ENCODE results near the gene LENG8.
A peak's percentile ranks its signal among the peaks of the same experiment; 100 is the strongest.
"Not testable (repeated sequence)": the region's sequence is repeated elsewhere in the genome, so short reads cannot be mapped to it uniquely, and the experiment has no call there.

The LENG8 gene

DNA sequence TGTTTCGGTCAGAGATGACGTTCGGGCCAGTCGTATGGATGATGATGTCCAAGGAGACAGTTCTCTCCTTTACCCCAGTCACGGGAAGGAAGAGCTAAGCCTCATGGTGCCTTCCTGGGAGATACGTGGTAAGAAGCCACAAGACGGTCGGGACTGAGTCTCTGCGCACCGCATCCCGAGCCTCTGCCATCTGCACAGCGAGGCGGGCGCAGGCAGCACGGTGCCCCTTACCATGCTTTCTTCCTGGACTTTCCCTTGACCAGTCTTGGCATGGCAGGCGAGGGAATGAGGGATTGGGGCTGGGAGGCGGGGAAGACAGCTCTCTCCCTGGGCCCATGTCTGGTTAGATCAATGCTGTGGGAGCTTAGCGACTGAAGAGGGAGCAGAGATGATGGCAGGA is 43.6 kb downstream of the LENG8 start:
- Histone ChIP-seq H3K9me2 (replicated peaks; ENCODE audit: insufficient read depth, low read length) (no peaks in the 10 kb centered on the region), H3K9ac (ENCODE audit: low read length) (no peak overlapping the region), H2AFZ (ENCODE audit: low read length) (no peak overlapping the region), H3K4me1 (ENCODE audit: low read length) (no peaks in the 10 kb centered on the region), H3K27ac (ENCODE audit: low read length) (no peak overlapping the region), H3K9me3 (replicated peaks; ENCODE audit: insufficient read depth, low read length) (no peaks in the 10 kb centered on the region), H4K20me1 (ENCODE audit: insufficient read depth, low read length) (no peaks in the 10 kb centered on the region), H3K36me3 (replicated peaks; ENCODE audit: insufficient read depth, low read length) (no peaks in the 10 kb centered on the region), H3K27me3 (replicated peaks; ENCODE audit: insufficient read depth, low read length) (peaks cover 94% of the 10 kb centered on the region), H3F3A (ENCODE audit: insufficient read depth, low read length) (no peaks in the 10 kb centered on the region), H3K4me3 (ENCODE audit: low read length) (no peak overlapping the region), H3K79me2 (ENCODE audit: low read length) (no peaks in the 10 kb centered on the region), H3K4me2 (ENCODE audit: low read depth, low read length) (no peak overlapping the region)
- DNase-seq, result no peak
- no peak for TF ChIP-seq EZH2phosphoT487 (IDR thresholded peaks at IDR 0.05; ENCODE audit: low read length)
- TF ChIP-seq EZH2 (optimal IDR thresholded peaks at IDR 0.05; ENCODE audit: low read depth, low read length), result no peak
- TF ChIP-seq, protein P1, sequence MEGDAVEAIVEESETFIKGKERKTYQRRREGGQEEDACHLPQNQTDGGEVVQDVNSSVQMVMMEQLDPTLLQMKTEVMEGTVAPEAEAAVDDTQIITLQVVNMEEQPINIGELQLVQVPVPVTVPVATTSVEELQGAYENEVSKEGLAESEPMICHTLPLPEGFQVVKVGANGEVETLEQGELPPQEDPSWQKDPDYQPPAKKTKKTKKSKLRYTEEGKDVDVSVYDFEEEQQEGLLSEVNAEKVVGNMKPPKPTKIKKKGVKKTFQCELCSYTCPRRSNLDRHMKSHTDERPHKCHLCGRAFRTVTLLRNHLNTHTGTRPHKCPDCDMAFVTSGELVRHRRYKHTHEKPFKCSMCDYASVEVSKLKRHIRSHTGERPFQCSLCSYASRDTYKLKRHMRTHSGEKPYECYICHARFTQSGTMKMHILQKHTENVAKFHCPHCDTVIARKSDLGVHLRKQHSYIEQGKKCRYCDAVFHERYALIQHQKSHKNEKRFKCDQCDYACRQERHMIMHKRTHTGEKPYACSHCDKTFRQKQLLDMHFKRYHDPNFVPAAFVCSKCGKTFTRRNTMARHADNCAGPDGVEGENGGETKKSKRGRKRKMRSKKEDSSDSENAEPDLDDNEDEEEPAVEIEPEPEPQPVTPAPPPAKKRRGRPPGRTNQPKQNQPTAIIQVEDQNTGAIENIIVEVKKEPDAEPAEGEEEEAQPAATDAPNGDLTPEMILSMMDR (IDR thresholded peaks at IDR 0.05; ENCODE audit: low read length), result no peak

DNA sequence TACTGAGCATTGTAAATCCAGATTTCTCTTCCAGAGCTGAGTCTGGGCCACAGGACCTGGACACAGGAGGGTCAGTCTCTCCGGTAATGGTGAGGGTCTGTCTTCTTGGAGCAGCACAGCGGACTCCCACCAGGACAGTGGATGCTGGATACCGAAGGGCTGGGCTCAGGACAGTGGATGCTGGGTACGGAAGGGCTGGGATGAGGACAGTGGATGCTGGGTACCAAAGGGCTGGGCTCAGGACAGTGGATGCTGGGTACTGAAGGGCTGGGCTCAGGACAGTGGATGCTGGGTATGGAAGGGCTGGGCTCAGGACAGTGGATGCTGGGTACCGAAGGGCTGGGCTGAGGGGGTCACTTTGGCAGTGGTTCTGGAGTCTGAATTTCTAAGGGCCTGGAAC is 44.1 kb downstream of the LENG8 start:
- H3K79me2 ChIP-seq (ENCODE audit: low read length); H3K4me1 ChIP-seq (ENCODE audit: low read length); H3K9me2 ChIP-seq (replicated peaks; ENCODE audit: insufficient read depth, low read length); H3K36me3 ChIP-seq (replicated peaks; ENCODE audit: insufficient read depth, low read length); H3K9ac ChIP-seq (ENCODE audit: low read length); H2AFZ ChIP-seq (ENCODE audit: low read length); H4K20me1 ChIP-seq (ENCODE audit: insufficient read depth, low read length); H3K4me2 ChIP-seq (ENCODE audit: low read depth, low read length); H3K27ac ChIP-seq (ENCODE audit: low read length); H3K9me3 ChIP-seq (replicated peaks; ENCODE audit: insufficient read depth, low read length); DNase-seq; H3K4me3 ChIP-seq (ENCODE audit: low read length); H3F3A ChIP-seq (ENCODE audit: insufficient read depth, low read length): not testable (repeated sequence)
- peaks cover 92% of the 10 kb centered on the region for H3K27me3 ChIP-seq (replicated peaks; ENCODE audit: insufficient read depth, low read length)

DNA sequence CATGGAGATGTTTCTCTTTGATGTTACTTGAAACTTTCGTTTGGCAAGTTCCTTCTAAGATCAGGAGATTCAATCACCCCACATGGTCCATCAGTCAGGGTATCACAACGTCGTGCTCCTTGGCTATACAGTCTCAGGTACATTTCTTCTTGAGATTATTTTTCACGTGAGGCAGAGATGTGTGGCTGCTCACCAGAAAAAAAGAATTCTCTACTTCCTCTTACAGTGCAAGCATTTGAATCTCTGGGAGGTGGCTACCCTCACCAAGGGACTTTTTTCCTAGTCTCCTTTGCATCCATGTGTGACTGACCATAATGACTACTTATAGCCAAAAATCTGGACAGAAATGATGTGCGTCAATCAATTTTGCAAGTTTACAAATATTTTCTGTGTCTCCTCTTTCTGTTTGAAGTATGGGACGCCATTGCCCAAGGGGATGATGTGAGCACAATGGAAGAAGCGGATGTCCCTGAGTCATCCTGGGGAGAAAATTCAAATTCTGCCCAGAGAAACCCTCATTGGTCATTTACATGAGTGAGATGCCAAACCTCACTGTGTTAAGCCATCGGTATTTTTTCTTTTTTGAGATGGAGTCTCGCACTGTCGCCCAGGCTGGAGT is 45.1 kb downstream of the LENG8 start:
- H3K79me2 ChIP-seq (ENCODE audit: low read length), result no peaks in the 10 kb centered on the region
- H3K27me3 ChIP-seq (replicated peaks; ENCODE audit: insufficient read depth, low read length), result peaks cover 88% of the 10 kb centered on the region
- no peak overlapping the region for H3K4me2 ChIP-seq (ENCODE audit: low read depth, low read length)
- no peak overlapping the region for H3K4me3 ChIP-seq (ENCODE audit: low read length)
- DNase-seq, result no peak
- H3K36me3 ChIP-seq (replicated peaks; ENCODE audit: insufficient read depth, low read length), result no peaks in the 10 kb centered on the region
- no peak overlapping the region for H3K9ac ChIP-seq (ENCODE audit: low read length)
- no peaks in the 10 kb centered on the region for H4K20me1 ChIP-seq (ENCODE audit: insufficient read depth, low read length)
- H3K9me2 ChIP-seq (replicated peaks; ENCODE audit: insufficient read depth, low read length), result no peaks in the 10 kb centered on the region
- TF ChIP-seq EZH2 (optimal IDR thresholded peaks at IDR 0.05; ENCODE audit: low read depth, low read length) (no peak), EZH2phosphoT487 (IDR thresholded peaks at IDR 0.05; ENCODE audit: low read length) (no peak)
- no peaks in the 10 kb centered on the region for H3K4me1 ChIP-seq (ENCODE audit: low read length)
- no peaks in the 10 kb centered on the region for H3F3A ChIP-seq (ENCODE audit: insufficient read depth, low read length)
- H2AFZ ChIP-seq (ENCODE audit: low read length), result no peak overlapping the region
- H3K9me3 ChIP-seq (replicated peaks; ENCODE audit: insufficient read depth, low read length), result no peaks in the 10 kb centered on the region
- H3K27ac ChIP-seq (ENCODE audit: low read length), result no peak overlapping the region

DNA sequence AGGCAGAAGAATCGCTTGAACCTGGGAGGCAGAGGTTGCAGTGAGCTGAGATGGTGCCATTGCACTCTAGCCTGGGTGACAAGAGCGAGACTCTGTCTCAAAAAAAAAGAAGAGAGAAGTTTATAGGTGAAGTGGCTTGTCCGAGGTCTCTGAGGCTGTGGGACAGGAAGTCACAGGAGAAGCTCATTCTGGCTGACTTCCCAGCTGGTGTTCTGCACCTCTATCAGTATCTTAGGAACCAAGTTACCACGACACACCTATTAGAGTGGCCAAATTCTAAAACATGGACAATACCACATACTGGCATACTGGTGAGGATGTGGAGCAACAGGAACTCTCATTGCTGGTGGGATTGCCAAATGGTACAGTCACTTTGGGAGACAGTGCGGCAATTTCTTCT is 46.3 kb downstream of the LENG8 start:
- H3K27ac ChIP-seq (ENCODE audit: low read length); H3K9ac ChIP-seq (ENCODE audit: low read length); H3K9me2 ChIP-seq (replicated peaks; ENCODE audit: insufficient read depth, low read length); H3K4me1 ChIP-seq (ENCODE audit: low read length); H4K20me1 ChIP-seq (ENCODE audit: insufficient read depth, low read length); H3K4me3 ChIP-seq (ENCODE audit: low read length); H3K4me2 ChIP-seq (ENCODE audit: low read depth, low read length); H3K79me2 ChIP-seq (ENCODE audit: low read length); H3K9me3 ChIP-seq (replicated peaks; ENCODE audit: insufficient read depth, low read length); H3F3A ChIP-seq (ENCODE audit: insufficient read depth, low read length); DNase-seq; H3K36me3 ChIP-seq (replicated peaks; ENCODE audit: insufficient read depth, low read length); H2AFZ ChIP-seq (ENCODE audit: low read length): not testable (repeated sequence)
- H3K27me3 ChIP-seq (replicated peaks; ENCODE audit: insufficient read depth, low read length), result peaks cover 86% of the 10 kb centered on the region

DNA sequence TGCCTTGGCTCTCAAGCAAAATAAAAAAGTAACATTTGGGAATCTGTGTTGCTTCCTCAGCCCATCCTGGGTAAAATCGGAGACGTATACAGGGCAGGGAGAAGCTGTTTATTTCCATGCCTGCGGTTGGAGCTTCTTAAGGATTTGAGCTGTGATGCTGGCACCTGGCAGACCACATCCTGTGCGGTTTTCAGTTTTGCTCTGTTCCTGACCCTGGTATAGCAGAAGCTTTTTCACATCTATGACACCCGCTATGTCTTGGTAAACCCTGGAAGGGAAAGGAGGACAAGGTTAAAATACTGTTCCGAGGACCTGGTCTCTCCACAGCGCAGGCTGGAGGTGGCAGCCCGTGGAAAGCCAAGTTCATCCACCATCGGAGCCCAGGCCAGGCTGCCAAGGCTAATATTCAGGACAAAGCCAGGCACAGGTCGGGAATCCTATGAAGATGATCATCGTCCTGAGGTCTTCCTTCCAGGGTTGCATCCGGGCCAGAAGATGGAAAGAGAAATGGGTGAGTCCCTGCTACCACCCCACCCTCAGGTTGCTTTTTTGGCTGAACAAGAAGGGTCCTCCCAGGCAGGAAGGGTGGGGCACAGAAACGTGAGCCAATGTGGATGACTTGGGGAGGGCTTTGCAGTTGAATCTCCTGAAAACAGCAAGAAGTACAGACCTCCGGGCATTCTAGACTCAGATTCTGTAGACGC is 48.9 kb downstream of the LENG8 start:
- not testable (repeated sequence) for H3K79me2 ChIP-seq (ENCODE audit: low read length); H2AFZ ChIP-seq (ENCODE audit: low read length); H3K9ac ChIP-seq (ENCODE audit: low read length); H3K9me2 ChIP-seq (replicated peaks; ENCODE audit: insufficient read depth, low read length); H3K4me1 ChIP-seq (ENCODE audit: low read length); H3K4me2 ChIP-seq (ENCODE audit: low read depth, low read length); H3K9me3 ChIP-seq (replicated peaks; ENCODE audit: insufficient read depth, low read length); H3F3A ChIP-seq (ENCODE audit: insufficient read depth, low read length); H3K4me3 ChIP-seq (ENCODE audit: low read length); H3K36me3 ChIP-seq (replicated peaks; ENCODE audit: insufficient read depth, low read length); H4K20me1 ChIP-seq (ENCODE audit: insufficient read depth, low read length)
- Histone ChIP-seq H3K27ac (ENCODE audit: low read length) (peak overlapping the region; percentile 34; the same call in 1 of the 2 replicates), H3K27me3 (replicated peaks; ENCODE audit: insufficient read depth, low read length) (peaks cover 82% of the 10 kb centered on the region)
- peak; percentile 17 for DNase-seq

DNA sequence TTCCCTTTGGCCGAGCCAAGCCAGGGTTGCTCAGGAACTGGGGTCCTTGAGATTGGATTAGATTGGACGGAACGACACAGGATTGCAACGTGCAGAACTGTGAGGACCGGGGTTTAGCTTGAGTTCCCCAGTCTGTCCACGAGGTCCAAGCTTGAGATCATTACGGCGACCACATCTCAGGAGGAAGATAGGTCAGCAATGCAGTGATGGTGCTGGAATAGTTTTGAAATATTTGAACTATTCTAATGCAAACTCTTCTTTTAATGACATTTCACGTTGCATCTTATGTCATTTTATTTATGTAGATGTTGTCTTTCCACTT is 49.4 kb downstream of the LENG8 start:
- peak overlapping the region; percentile 34; the same call in 1 of the 2 replicates for H3K27ac ChIP-seq (ENCODE audit: low read length)

More for the DNA sequence above, 49.4 kb downstream of the LENG8 start:
- not testable (repeated sequence) for H2AFZ ChIP-seq (ENCODE audit: low read length); H3K4me2 ChIP-seq (ENCODE audit: low read depth, low read length); H3K9me3 ChIP-seq (replicated peaks; ENCODE audit: insufficient read depth, low read length); H4K20me1 ChIP-seq (ENCODE audit: insufficient read depth, low read length); H3F3A ChIP-seq (ENCODE audit: insufficient read depth, low read length); H3K79me2 ChIP-seq (ENCODE audit: low read length); H3K9ac ChIP-seq (ENCODE audit: low read length); H3K36me3 ChIP-seq (replicated peaks; ENCODE audit: insufficient read depth, low read length); H3K9me2 ChIP-seq (replicated peaks; ENCODE audit: insufficient read depth, low read length); H3K4me3 ChIP-seq (ENCODE audit: low read length); H3K4me1 ChIP-seq (ENCODE audit: low read length); DNase-seq
- H3K27me3 ChIP-seq (replicated peaks; ENCODE audit: insufficient read depth, low read length), result peaks cover 83% of the 10 kb centered on the region
